ENCODE measurements around the gene TRAPPC2. TPM values are rescaled to one million over a fixed set of nuclear protein-coding genes. Genes with fewer than 3 reads are reported as not detected.
A peak's percentile ranks its signal among the peaks of the same experiment; 100 is the strongest.
"Not testable (repeated sequence)": the region's sequence is repeated elsewhere in the genome, so short reads cannot be mapped to it uniquely, and the experiment has no call there.

TRAPPC2 gene
- total RNA-seq, 1 experiment from 2014 or later = 19.5 TPM

DNA sequence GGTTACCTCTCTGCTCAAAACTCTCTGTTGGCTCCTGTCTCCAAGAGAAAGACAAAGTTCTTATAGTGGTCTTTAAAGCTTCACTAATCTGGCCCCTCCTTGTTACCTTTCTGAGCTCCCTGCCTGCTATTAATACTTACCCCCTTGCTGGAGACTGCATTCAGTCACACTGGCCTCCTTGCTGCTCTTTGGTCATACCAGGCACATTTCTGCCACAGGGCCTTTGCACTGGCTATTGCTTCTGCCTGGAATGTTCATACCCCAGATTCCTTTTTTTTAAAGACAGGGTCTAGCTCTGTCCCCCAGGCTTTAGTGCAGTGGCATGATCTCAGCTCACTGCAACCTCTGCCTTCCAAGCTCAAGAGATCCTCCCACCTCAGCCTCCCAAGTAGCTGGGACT, 61.4 kb downstream of the TRAPPC2 start:
- H3K27me3 ChIP-seq (replicated peaks; ENCODE audit: insufficient read depth, low read depth, low read length, poor library complexity) = no peaks in the 10 kb centered on the region
- no TSS peak for BruUV-seq (replicated peaks)
- CTCF ChIA-PET = no interaction called here

DNA sequence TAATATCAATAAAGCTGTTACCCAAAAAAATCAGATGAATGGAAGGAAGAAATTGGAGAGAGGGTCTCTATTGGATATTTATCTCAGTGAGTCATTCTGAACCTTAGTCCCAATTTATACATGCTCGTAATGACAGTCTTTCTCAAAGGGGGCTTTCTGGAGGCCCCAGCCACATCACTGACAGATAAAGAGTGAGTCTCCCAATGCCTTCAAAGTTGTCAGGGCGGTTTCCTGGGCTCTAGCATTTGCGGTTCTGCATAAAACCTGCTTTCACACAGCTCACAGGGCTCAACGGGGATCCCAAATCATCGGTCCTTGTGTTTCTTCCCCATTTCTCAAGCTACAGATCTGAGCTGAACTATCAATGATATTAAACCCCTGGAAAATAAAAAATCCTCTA, 64.2 kb downstream of the TRAPPC2 start:
- CTCF ChIA-PET = no interaction called here
- Histone ChIP-seq H3K9me3 (ENCODE audit: low read depth, low read length, poor library complexity, severe bottlenecking) (no peaks in the 10 kb centered on the region), H3K27ac (ENCODE audit: low read depth, low read length, poor library complexity, severe bottlenecking) (no peak overlapping the region), H3K36me3 (ENCODE audit: insufficient read depth, low read length, poor library complexity, severe bottlenecking) (no peaks in the 10 kb centered on the region), H3K4me1 (ENCODE audit: insufficient read depth, low read length, poor library complexity, severe bottlenecking) (no peaks in the 10 kb centered on the region), H3K27me3 (replicated peaks; ENCODE audit: insufficient read depth, low read depth, low read length, poor library complexity) (no peaks in the 10 kb centered on the region), H3K4me3 (ENCODE audit: low read depth, low read length, poor library complexity, severe bottlenecking) (no peak overlapping the region)
- no TSS peak for BruUV-seq (replicated peaks)
- TF ChIP-seq EZH2 (IDR thresholded peaks at IDR 0.05; ENCODE audit: borderline replicate concordance, low read depth, low read length, poor library complexity, severe bottlenecking) = no peak
- TF ChIP-seq, protein P1, sequence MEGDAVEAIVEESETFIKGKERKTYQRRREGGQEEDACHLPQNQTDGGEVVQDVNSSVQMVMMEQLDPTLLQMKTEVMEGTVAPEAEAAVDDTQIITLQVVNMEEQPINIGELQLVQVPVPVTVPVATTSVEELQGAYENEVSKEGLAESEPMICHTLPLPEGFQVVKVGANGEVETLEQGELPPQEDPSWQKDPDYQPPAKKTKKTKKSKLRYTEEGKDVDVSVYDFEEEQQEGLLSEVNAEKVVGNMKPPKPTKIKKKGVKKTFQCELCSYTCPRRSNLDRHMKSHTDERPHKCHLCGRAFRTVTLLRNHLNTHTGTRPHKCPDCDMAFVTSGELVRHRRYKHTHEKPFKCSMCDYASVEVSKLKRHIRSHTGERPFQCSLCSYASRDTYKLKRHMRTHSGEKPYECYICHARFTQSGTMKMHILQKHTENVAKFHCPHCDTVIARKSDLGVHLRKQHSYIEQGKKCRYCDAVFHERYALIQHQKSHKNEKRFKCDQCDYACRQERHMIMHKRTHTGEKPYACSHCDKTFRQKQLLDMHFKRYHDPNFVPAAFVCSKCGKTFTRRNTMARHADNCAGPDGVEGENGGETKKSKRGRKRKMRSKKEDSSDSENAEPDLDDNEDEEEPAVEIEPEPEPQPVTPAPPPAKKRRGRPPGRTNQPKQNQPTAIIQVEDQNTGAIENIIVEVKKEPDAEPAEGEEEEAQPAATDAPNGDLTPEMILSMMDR (conservative IDR thresholded peaks at IDR 0.05; ENCODE audit: low read depth, low read length) = no peak
- intact Hi-C loops (cut with micrococcal nuclease; ENCODE audit: unreplicated experiment) = no loop called here
- no peak for DNase-seq (ENCODE audit: low spot score)
- POLR2A ChIA-PET (ENCODE audit: low non-redundant PET) = no interaction called here

More for the DNA sequence above, 61.4 kb downstream of the TRAPPC2 start:
- Histone ChIP-seq H3K9me3 (ENCODE audit: low read depth, low read length, poor library complexity, severe bottlenecking) (no peaks in the 10 kb centered on the region), H3K4me1 (ENCODE audit: insufficient read depth, low read length, poor library complexity, severe bottlenecking) (no peaks in the 10 kb centered on the region), H3K4me3 (ENCODE audit: low read depth, low read length, poor library complexity, severe bottlenecking) (no peak overlapping the region), H3K36me3 (ENCODE audit: insufficient read depth, low read length, poor library complexity, severe bottlenecking) (no peaks in the 10 kb centered on the region), H3K27ac (ENCODE audit: low read depth, low read length, poor library complexity, severe bottlenecking) (no peak overlapping the region)
- no peak for DNase-seq (ENCODE audit: low spot score)
- TF ChIP-seq, protein P1 (conservative IDR thresholded peaks at IDR 0.05; ENCODE audit: low read depth, low read length) = no peak
- TF ChIP-seq EZH2 (IDR thresholded peaks at IDR 0.05; ENCODE audit: borderline replicate concordance, low read depth, low read length, poor library complexity, severe bottlenecking) = no peak
- intact Hi-C loops (cut with micrococcal nuclease; ENCODE audit: unreplicated experiment) = no loop called here
- POLR2A ChIA-PET (ENCODE audit: low non-redundant PET) = no interaction called here

DNA sequence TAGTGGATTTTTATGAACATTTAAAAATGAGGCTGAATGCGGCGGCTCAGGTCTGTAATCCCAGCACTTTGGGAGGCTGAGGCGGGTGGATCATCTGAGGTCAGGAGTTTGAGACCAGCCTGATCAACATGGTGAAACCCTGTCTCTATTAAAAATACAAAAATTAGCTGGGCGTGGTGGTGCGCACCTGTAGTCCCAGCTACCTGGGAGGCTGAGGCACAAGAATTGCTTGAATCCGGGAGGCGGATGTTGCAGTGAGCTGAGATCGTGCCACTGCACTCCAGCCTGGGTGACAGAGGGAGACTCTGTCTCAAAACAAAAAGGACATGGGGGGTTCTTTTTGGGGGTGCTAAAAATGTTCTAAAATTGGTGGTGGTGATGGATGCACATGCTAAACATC, 64.7 kb downstream of the TRAPPC2 start:
- H3K4me3 ChIP-seq (ENCODE audit: low read depth, low read length, poor library complexity, severe bottlenecking); H3K27me3 ChIP-seq (replicated peaks; ENCODE audit: insufficient read depth, low read depth, low read length, poor library complexity); DNase-seq (ENCODE audit: low spot score); POLR2A ChIA-PET (ENCODE audit: low non-redundant PET); H3K4me1 ChIP-seq (ENCODE audit: insufficient read depth, low read length, poor library complexity, severe bottlenecking); BruUV-seq (replicated peaks); intact Hi-C loops (cut with micrococcal nuclease; ENCODE audit: unreplicated experiment); H3K27ac ChIP-seq (ENCODE audit: low read depth, low read length, poor library complexity, severe bottlenecking); CTCF ChIA-PET; H3K36me3 ChIP-seq (ENCODE audit: insufficient read depth, low read length, poor library complexity, severe bottlenecking); H3K9me3 ChIP-seq (ENCODE audit: low read depth, low read length, poor library complexity, severe bottlenecking): not testable (repeated sequence)

DNA sequence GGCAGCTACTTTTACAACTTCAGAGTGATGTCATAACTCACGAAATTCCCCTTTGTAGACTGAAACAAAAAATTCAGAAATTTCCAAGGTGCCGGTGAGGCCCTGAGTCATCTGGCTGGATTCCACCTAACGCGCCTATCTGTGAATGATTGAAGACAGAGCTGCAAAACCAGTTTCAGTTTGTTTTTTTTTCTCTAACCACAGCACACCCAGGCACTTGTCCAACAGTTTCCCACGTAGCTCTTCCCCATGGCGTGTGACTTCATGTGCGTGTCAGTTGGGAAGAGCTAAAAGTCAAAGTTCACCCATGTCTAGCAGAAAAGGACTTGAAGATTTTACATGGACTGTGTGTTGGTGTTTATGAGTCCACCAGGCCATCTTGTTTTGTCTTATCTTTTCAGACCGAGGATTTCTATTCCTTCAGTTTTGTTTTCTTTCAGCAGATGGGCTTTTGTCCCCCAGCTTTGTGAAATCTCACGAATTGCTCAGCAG, 65.1 kb downstream of the TRAPPC2 start:
- Histone ChIP-seq H3K27ac (ENCODE audit: low read depth, low read length, poor library complexity, severe bottlenecking) (no peak overlapping the region), H3K4me1 (ENCODE audit: insufficient read depth, low read length, poor library complexity, severe bottlenecking) (no peaks in the 10 kb centered on the region), H3K9me3 (ENCODE audit: low read depth, low read length, poor library complexity, severe bottlenecking) (no peaks in the 10 kb centered on the region), H3K4me3 (ENCODE audit: low read depth, low read length, poor library complexity, severe bottlenecking) (no peak overlapping the region), H3K36me3 (ENCODE audit: insufficient read depth, low read length, poor library complexity, severe bottlenecking) (no peaks in the 10 kb centered on the region), H3K27me3 (replicated peaks; ENCODE audit: insufficient read depth, low read depth, low read length, poor library complexity) (no peaks in the 10 kb centered on the region)
- DNase-seq (ENCODE audit: low spot score) = peak; percentile 12
- intact Hi-C loops (cut with micrococcal nuclease; ENCODE audit: unreplicated experiment) = no loop called here
- ChIA-PET CTCF (no interaction called here), POLR2A (ENCODE audit: low non-redundant PET) (no interaction called here)
- BruUV-seq (replicated peaks) = no TSS peak
- TF ChIP-seq, protein P1 (conservative IDR thresholded peaks at IDR 0.05; ENCODE audit: low read depth, low read length) = no peak
- TF ChIP-seq EZH2 (IDR thresholded peaks at IDR 0.05; ENCODE audit: borderline replicate concordance, low read depth, low read length, poor library complexity, severe bottlenecking) = no peak
